Stimulated activated CD8-positive, alpha-beta memory T cell treated with anti-CD3 and anti-CD28 coated beads, Interleukin-4, amount 100 ng/mL, for 4 hours (primary cell): ENCODE data around the gene RANBP17.
"Not testable (repeated sequence)": the region's sequence is repeated elsewhere in the genome, so short reads cannot be mapped to it uniquely, and the experiment has no call there.

ENCODE experiments used
- DNase-seq, 2 donors: peaks; one replicate each; pipeline ENCODE4 v3.0.0-alpha.2; 2020; ENCODE audit warnings: low read depth in 2 of 2, low spot score in 1 of 2

RANBP17 gene

GRCh38 chr5:170937914-170938313, 76.1 kb downstream of the RANBP17 start:
- no peak for DNase-seq

- DNase-seq: no peak
These were observed 77.4 kb downstream of the RANBP17 start for GRCh38 chr5:170939178-170939577.

GRCh38 chr5:170941788-170942187, 80.0 kb downstream of the RANBP17 start:
- no peak for DNase-seq

GRCh38 chr5:170945275-170945674, 83.5 kb downstream of the RANBP17 start:
- no peak for DNase-seq

DNA sequence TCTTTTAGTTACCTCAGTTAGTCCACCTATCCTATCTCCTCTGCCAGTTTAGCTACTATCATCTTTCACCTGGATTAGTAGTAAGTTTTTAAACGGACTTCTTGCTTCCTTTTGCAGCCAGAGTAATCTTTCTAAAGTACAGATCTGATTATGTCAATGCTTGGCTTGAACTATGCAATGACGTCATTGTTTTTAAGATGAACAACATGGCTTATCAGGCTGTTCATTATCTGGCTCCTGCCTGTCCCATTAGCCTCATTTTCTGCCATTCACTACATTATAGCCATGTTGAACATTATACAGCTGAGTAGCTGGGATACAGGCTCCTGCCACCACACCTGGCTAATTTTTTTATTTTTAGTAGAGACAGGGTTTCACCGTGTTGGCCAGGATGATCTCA, 98.7 kb downstream of the RANBP17 start:
- DNase-seq: no peak

- no peak for DNase-seq
These were observed 101.7 kb downstream of the RANBP17 start for GRCh38 chr5:170963521-170963920.

GRCh38 chr5:170974461-170974860, 112.6 kb downstream of the RANBP17 start:
- no peak for DNase-seq

- not testable (repeated sequence) for DNase-seq
These were observed 118.4 kb downstream of the RANBP17 start for GRCh38 chr5:170980261-170980660.

GRCh38 chr5:170985486-170985885, 123.7 kb downstream of the RANBP17 start:
- DNase-seq: no peak

GRCh38 chr5:170986598-170986997, 124.8 kb downstream of the RANBP17 start:
- no peak for DNase-seq

DNA sequence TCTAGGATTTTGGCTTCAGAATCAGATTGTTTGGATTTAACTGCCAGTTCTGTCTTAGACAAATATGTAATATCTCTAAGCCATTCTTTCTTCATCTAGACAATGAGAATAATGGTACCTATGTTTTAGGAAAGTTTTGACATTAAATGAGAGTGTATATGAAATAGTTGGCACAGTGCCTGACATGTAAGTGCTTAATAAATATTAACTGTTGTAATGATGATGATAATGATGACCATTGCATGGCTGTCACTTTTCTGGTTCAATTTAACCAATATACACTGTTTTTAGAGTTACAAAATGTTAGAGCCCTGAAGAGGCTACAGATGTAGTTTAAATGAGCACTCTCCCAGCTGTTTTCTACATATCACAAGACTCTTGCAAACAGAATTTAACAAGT, 131.7 kb downstream of the RANBP17 start:
- no peak for DNase-seq

DNA sequence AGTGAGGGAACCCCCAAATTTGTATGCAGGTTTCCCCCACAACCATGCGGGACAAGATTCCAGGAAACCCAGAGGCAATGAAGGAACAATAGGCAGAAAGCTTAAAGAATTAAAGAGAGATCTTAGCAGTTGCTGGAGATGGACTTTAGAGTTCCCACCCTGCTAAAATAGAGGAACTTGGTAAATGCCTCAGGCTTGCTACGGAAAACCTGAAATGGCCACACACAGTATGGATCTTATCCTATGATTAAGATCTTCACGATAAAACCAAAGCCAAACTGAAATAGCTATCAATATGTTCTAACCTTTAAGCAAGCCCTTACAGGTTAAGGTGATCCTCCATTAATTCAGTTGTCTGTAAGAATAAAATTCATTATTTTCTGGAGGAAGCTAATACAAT, 148.3 kb downstream of the RANBP17 start:
- no peak for DNase-seq

GRCh38 chr5:171010816-171011215, 149.0 kb downstream of the RANBP17 start:
- no peak for DNase-seq

DNA sequence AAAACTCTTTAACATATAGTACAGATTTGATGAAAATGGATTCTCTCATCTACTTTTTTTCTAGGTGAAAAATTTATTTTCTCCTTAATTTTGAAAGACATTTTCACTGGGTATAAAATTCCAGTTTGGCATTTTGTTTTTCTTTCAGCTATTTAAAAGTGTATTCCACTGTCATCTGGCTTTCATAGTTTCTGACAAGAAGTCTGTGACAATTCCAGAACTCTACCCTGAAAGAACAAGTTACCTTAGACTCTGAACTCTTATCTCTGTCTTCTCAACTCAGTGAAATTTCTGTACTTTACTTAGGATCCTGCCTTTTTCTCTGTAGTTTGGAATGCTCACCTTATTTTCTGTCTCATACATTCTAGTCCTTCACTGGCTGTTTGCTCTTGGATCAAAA, 161.7 kb downstream of the RANBP17 start:
- DNase-seq: no peak

DNA sequence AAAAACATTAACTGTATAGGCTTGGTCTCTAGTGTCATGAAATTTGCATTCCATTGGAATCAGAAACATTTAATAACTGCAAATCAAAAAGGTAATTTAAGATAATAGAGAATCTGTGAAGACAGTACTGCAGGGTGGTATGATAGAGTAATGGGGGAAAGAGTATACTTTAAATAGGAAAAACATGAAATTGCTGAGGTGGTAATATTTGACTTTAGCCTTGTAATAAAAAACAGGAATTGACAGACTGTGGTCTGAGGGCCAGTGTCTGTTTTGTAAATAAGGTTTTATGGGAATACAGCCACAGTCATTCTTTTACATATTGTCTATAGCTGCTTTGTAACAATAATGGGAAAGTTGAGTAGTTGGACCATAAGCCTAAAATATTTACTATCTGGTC, 162.3 kb downstream of the RANBP17 start:
- no peak for DNase-seq

GRCh38 chr5:171029401-171029800, 167.6 kb downstream of the RANBP17 start:
- no peak for DNase-seq

DNA sequence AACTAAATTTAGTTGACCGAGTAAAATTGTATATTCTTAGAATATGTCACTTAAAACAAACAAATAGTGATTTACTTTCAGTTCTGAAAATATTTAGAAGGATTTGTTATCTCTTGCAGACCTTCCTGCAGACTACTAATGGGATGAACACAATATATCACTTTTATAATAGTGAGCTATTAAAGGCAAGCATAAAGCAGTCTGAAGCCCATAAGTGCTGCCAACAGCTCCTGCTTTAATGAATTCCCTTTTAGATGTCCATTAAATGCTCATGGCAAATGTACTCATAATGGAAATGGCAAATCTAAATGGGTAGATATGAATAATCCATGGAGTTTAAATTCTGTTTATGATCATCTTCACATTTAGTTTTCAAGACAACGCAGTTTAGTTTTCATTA, 170.2 kb downstream of the RANBP17 start:
- DNase-seq: no peak

GRCh38 chr5:171032435-171032973, 170.7 kb downstream of the RANBP17 start:
- no peak for DNase-seq

- not testable (repeated sequence) for DNase-seq
These were observed 180.1 kb downstream of the RANBP17 start for GRCh38 chr5:171041893-171042292.

GRCh38 chr5:171050916-171051315, 189.1 kb downstream of the RANBP17 start:
- no peak for DNase-seq

DNA sequence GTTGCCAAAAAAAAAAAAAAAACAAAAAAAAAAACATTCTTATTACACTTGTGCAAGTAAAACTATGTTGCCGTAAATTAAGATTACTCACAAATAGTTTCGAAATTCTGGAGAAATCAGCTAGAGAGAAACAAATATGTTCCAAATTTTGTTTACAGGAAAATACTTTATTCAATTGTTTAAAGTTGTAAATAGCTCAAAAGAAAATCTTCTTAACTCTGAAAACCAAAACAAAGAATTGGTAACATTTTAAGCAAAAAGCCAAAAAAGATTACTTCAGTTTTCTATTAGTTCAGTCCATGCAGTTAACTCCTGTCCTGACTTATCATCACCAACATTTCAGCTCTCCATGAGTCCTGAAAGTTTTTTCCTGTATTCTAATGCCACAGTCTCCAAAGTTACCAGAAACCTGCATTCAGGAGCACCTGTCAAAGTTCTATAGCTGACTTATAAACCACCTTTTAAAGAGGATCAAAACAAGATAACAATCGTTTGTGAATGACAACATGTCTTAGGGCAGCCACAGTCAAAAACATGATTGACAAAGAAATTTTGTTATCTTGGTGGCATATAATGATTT, 194.1 kb downstream of the RANBP17 start:
- DNase-seq: no peak

- DNase-seq: no peak
These were observed 205.8 kb downstream of the RANBP17 start for GRCh38 chr5:171067540-171068130.

DNA sequence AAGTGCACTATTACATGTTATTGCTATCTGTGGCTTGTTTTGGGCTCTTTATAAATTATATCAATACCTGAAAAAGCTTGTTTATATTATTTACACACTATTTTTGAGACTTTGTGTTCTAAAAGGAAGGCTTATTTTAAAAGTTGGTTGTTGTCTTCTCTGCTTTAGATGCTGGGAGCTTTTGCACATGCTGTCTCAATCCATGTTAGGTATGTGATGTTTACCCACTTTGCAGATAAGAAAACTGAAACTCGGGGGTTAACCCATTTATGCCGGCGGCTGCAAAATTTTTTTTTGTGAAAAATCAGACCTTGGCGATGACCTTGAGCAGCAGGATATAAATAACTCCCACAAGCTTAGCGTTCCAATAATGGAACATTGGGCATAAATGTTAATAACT, 212.9 kb downstream of the RANBP17 start:
- DNase-seq: no peak
